H7 (cell line): ENCODE results near the gene RNF135. TPM values are rescaled to one million over a fixed set of nuclear protein-coding genes. Genes with fewer than 3 reads are reported as not detected.
A peak's percentile ranks its signal among the peaks of the same experiment; 100 is the strongest.
"Not testable (repeated sequence)": the region's sequence is repeated elsewhere in the genome, so short reads cannot be mapped to it uniquely, and the experiment has no call there.

Experiments used
- DNase-seq: peaks from one replicate; pipeline ENCODE4 v3.0.0; 2012
- H3K27me3 ChIP-seq: 2 replicates; pipeline ENCODE4 v1.6.0; 2011; ENCODE audit warnings: mild to moderate bottlenecking, low read length; ENCODE audit not compliant: control insufficient read depth, insufficient read depth
- H3K36me3 ChIP-seq: replicated peaks from 2 replicates; pipeline ENCODE4 v1.5.1; 2011; ENCODE audit warnings: low read length; ENCODE audit not compliant: control insufficient read depth, insufficient read depth
- H3K4me3 ChIP-seq: 2 replicates; pipeline ENCODE4 v1.5.1; 2011; ENCODE audit warnings: low read depth, mild to moderate bottlenecking, control low read depth, low read length, moderate library complexity; ENCODE audit not compliant: insufficient read depth
- total RNA-seq: library from RNA; depleted of rRNA; stranded (reverse); fragments of >200 nt; shearing (Covaris generic); gene quantifications from 2 replicates; pipeline ENCODE4 v1.2.3, GENCODE V29; 2014

Gene RNF135
- total RNA-seq, 1 experiment from 2014 or later, result 9.8 TPM

- no peak for DNase-seq
- Histone ChIP-seq H3K4me3 (no peak overlapping the region), H3K36me3 (no peaks in the 10 kb centered on the region), H3K27me3 (no peaks in the 10 kb centered on the region)
Observed at GRCh38 chr17:30942308-30943079, 28.3 kb upstream of the RNF135 start.

- DNase-seq, result peak; percentile 28
- H3K27me3 ChIP-seq, result no peaks in the 10 kb centered on the region
- H3K36me3 ChIP-seq, result no peaks in the 10 kb centered on the region
- no peak overlapping the region for H3K4me3 ChIP-seq
Observed at GRCh38 chr17:30947796-30948195, 23.0 kb upstream of the RNF135 start.

GRCh38 chr17:30950189-30950588 lies 20.6 kb upstream of the RNF135 start:
- Histone ChIP-seq H3K4me3 (no peak overlapping the region), H3K27me3 (no peaks in the 10 kb centered on the region), H3K36me3 (no peaks in the 10 kb centered on the region)
- peak; percentile 22 for DNase-seq

GRCh38 chr17:30950669-30951399 lies 20.0 kb upstream of the RNF135 start:
- DNase-seq, result no peak
- Histone ChIP-seq H3K27me3 (no peaks in the 10 kb centered on the region), H3K4me3 (no peak overlapping the region), H3K36me3 (no peaks in the 10 kb centered on the region)

DNA sequence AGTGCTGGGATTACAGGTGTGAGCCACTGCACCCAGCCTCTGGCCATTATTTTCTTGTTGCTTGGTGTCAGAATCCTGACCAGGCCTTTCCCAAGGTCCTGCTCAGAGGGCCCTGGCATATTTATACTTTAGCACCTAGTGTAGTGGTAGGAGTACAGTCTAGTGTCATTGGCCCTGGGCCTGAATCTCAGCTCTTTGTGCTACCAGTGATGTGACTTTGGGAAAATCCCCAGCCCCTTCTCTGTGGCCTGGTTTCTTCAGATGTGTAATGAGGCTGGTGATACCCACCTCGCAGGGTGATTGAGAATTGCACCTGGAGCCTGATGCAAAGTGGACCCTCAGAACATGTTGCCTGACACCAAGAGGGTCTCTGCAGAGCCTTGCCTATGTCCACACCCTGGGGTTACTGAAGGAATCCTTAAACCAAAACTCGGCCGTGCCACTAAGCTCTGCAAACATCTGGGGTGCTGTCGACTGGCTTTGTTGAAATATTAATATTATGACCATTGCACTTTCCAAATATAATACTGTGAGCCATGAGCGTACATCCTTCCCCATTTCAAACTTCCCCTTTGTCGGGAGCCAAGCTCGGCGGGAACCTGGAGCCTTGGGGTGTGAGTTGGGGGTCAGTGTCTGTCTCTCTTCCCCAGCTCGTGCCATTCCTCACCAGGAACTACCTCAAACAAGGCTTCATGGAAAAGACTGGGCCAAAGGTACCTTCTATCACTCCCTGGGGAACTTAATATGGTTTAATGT lies 18.0 kb upstream of the RNF135 start:
- Histone ChIP-seq H3K4me3 (no peak overlapping the region), H3K36me3 (no peaks in the 10 kb centered on the region), H3K27me3 (no peaks in the 10 kb centered on the region)
- DNase-seq, result no peak

- no peaks in the 10 kb centered on the region for H3K27me3 ChIP-seq
- DNase-seq, result no peak
- no peak overlapping the region for H3K4me3 ChIP-seq
- H3K36me3 ChIP-seq, result no peaks in the 10 kb centered on the region
Observed at GRCh38 chr17:30954046-30954830, 16.6 kb upstream of the RNF135 start.

DNA sequence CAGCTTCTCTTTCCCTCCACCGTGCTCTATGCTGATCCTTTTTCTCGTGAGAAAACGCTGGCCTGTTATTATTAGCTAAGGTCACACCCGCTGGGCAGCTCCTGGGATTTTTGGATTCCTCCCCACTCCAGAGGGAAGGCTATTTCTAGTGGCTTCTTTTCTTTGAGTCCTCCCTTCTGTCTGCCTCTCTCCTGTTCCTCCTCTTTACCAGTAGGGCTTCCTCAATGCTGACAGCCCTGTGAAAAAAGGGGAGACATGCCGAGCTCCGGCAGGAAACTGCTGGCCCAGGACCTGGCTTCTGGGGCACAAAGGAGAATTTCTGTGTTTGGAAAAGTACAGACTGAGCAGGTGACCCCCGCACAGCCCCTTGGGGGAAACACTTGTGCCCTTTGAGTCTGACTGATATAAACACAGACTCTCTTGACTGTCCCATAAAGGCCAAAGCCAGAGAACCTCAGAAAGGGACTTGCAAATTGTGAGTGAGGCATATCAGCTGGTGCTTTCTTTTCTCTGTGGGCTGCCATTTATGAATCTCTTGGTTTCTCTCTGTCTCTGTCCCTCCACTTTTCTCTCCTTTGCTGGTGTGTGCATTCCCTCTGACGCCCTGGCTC lies 14.0 kb upstream of the RNF135 start:
- DNase-seq, result peak; percentile 50
- no peaks in the 10 kb centered on the region for H3K36me3 ChIP-seq
- no peaks in the 10 kb centered on the region for H3K27me3 ChIP-seq
- no peak overlapping the region for H3K4me3 ChIP-seq

- no peaks in the 10 kb centered on the region for H3K27me3 ChIP-seq
- no peak for DNase-seq
- no peaks in the 10 kb centered on the region for H3K36me3 ChIP-seq
- no peak overlapping the region for H3K4me3 ChIP-seq
Observed at GRCh38 chr17:30957741-30958140, 13.1 kb upstream of the RNF135 start.

DNA sequence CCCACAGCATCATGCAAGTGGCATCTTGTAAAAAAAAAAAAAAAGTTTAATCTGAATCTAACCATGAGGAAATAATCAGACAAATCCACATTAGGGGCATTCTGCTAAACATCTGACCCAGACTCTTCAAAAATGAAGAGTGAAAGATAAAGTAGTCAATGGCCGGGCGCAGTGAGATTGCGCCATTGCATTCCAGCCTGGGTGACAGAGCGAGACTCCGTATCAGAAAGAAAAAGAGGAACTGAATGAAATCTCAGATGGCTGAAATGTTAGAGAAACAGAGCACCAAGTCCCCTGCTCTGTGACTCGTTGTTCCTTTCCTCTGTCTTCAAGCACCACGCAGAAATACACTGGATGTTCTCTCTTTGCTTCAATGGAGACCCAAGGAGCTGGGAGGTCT lies 12.7 kb upstream of the RNF135 start:
- H3K27me3 ChIP-seq, result no peaks in the 10 kb centered on the region
- no peak overlapping the region for H3K4me3 ChIP-seq
- no peaks in the 10 kb centered on the region for H3K36me3 ChIP-seq
- no peak for DNase-seq

DNA sequence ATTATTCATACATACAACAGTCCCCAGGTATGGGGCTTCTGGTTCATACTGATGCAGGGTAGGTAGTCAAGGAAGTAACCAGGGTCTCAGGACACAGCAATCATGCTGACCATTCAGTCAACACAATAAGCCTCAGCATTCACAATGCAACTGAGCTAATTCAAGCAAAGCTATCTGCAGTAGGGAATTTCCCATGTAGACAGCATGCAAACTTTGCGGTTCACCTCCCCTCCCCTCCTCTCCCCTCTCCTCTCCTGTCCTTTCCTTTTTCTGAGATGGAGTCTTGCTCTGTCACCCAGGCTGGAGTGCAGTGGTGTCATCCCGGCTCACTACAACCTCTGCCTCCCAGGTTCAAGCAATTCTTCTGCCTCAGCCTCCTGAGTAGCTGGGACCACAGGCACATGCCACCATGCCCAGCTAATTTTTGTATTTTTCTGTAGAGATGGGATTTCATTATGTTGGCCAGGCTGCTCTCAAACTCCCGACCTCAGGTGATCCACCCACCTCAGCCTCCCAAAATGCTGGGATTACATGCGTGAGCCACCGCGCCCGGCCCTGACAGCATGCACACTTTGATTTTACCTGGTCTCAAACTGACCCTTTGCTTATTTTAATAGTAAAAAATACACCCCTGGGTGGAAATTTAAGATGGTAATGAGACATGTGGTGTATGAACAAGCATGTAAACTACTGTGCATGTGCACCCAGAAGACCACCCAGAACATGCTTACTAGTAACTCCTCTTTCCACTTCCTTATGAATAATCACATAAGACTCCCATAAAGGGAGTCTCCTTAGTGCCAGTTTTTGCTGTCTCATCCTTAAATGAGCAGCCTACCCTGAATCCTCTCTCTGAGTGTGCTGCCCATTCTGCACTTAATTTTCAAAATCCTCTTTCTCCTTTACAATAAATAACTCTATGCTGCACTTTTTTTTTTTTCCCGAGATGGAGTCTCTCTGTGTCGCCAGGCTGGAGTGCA lies 9.3 kb upstream of the RNF135 start:
- peak; percentile 47 for DNase-seq
- no peaks in the 10 kb centered on the region for H3K27me3 ChIP-seq
- no peaks in the 10 kb centered on the region for H3K36me3 ChIP-seq

GRCh38 chr17:30964312-30964711 lies 6.5 kb upstream of the RNF135 start:
- not testable (repeated sequence) for H3K27me3 ChIP-seq, H3K4me3 ChIP-seq, H3K36me3 ChIP-seq, DNase-seq

More for the DNA sequence above, 9.3 kb upstream of the RNF135 start:
- no peak overlapping the region for H3K4me3 ChIP-seq

- Histone ChIP-seq H3K36me3 (no peaks in the 10 kb centered on the region), H3K27me3 (no peaks in the 10 kb centered on the region; the same call in 1 of the 2 replicates), H3K4me3 (no peak overlapping the region)
- no peak for DNase-seq
Observed at GRCh38 chr17:30964876-30965275, 6.0 kb upstream of the RNF135 start.

GRCh38 chr17:30965686-30966085 lies 5.2 kb upstream of the RNF135 start:
- no peak overlapping the region for H3K4me3 ChIP-seq
- DNase-seq, result no peak
- no peaks in the 10 kb centered on the region for H3K36me3 ChIP-seq
- no peaks in the 10 kb centered on the region; the same call in 1 of the 2 replicates for H3K27me3 ChIP-seq
